ENCODE measurements around the gene ADGRV1. TPM values are rescaled to one million over a fixed set of nuclear protein-coding genes. Genes with fewer than 3 reads are reported as not detected.

ADGRV1 gene
- total RNA-seq, 4 donors from 2014 or later, result 2.5 to 7.5 (median 4.5) TPM

DNA sequence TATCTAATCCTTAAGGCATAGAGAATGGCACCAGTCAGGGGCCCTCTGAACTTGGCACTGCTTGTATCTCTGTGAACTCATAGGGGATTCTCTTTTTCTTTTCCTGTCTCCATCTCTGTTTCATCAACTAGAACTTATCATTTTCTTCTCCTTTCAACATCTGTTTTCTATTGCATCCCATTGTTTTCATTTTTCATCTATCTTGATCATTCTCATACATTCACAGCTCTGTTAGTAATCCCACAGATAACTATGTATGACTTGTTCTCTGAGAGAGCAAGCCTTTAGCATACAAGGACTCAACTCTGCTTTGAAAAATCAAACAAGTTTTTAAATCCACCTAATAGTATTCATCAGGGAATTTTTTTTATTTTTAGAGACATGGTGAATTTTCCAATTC lies 560.2 kb downstream of the ADGRV1 start:
- peaks cover 40% of the 10 kb centered on the region for H3K4me1 ChIP-seq
- TF ChIP-seq POLR2AphosphoS5 (IDR thresholded peaks at IDR 0.05), result no peak
- no peak for TF ChIP-seq POLR2A (IDR thresholded peaks at IDR 0.05)
- no peak for TF ChIP-seq EP300 (IDR thresholded peaks at IDR 0.05)
- TF ChIP-seq, protein P1, sequence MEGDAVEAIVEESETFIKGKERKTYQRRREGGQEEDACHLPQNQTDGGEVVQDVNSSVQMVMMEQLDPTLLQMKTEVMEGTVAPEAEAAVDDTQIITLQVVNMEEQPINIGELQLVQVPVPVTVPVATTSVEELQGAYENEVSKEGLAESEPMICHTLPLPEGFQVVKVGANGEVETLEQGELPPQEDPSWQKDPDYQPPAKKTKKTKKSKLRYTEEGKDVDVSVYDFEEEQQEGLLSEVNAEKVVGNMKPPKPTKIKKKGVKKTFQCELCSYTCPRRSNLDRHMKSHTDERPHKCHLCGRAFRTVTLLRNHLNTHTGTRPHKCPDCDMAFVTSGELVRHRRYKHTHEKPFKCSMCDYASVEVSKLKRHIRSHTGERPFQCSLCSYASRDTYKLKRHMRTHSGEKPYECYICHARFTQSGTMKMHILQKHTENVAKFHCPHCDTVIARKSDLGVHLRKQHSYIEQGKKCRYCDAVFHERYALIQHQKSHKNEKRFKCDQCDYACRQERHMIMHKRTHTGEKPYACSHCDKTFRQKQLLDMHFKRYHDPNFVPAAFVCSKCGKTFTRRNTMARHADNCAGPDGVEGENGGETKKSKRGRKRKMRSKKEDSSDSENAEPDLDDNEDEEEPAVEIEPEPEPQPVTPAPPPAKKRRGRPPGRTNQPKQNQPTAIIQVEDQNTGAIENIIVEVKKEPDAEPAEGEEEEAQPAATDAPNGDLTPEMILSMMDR (IDR thresholded peaks at IDR 0.05), result no peak

DNA sequence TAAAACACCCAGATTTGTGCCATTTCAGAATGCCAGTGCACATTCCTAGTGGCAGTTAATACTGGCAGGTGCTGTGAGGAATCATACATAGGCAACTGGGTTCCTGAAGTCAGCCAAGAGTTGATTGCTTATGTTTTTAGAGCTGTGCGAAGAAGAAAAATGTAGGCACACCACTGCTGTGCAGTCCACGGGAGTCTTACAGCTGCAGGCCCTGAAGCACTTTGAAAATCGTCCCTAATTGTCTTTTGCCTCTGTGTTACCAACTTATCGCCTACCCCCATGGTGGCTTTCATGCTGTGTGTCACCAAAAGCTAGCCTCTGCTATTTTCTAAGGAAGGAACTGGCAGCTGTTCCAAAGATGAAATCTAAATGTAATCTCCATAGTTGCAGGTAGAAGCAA lies 560.6 kb downstream of the ADGRV1 start:
- Histone ChIP-seq H3K36me3 (no peaks in the 10 kb centered on the region), H3K4me1 (peaks cover 40% of the 10 kb centered on the region), H3K27ac (no peak overlapping the region), H3K9me3 (no peaks in the 10 kb centered on the region), H3K27me3 (no peaks in the 10 kb centered on the region), H3K4me3 (no peak overlapping the region)
- TF ChIP-seq, protein P1 (IDR thresholded peaks at IDR 0.05), result no peak
- TF ChIP-seq POLR2A (IDR thresholded peaks at IDR 0.05), result no peak
- no peak for TF ChIP-seq POLR2AphosphoS5 (IDR thresholded peaks at IDR 0.05)
- TF ChIP-seq EP300 (IDR thresholded peaks at IDR 0.05), result no peak
- no peak for DNase-seq (ENCODE audit: low spot score in 2 of 2)
- 43% methylated on average over 4 of the region's 4 CpGs for WGBS

More for the DNA sequence above, 560.2 kb downstream of the ADGRV1 start:
- H3K9me3 ChIP-seq, result no peaks in the 10 kb centered on the region
- no peak overlapping the region for H3K4me3 ChIP-seq
- no peak for DNase-seq (ENCODE audit: low spot score in 2 of 2)
- no peaks in the 10 kb centered on the region for H3K27me3 ChIP-seq
- H3K27ac ChIP-seq, result no peak overlapping the region
- H3K36me3 ChIP-seq, result no peaks in the 10 kb centered on the region

DNA sequence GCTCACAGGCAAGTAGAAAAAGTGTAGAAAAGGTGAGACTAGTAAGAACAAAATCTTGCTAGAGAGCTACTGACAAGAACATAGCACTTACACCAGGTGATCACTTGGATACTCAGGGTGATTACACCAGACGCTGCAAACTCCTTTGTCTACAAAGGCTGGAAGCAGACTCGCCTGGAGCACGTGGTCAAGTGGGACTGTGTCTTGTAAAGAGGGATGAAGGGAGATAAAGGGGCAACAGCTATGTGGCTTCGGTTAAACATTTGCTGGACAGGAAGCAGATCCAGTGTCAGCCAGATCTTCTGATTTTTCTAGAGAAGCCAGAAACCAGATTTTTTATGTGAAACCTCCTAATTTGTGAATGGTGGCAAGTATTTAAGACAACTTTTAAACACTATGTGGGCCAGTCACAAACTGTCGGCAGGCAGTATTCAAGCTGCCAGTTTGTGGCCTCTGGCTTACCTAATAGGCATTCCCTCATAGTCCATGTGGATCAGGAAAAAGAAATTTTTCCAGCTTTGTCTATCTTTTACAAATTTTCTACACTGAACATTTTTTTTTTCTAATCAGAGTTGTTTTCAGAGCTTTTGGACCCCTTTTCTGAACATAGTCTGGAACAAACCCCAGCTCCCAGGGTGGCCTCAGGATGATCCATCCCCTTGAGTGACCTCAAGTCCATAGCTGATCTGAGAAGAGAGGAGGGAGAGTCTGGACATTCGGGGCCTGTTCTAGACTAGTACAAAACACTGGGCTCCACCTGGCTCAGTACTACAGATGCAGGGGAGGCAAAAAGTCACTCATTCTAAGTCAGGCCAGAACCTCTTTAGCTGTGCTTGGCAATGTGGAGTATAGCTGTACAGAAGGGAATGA lies 561.6 kb downstream of the ADGRV1 start:
- WGBS, result 63% methylated on average over 6 of the region's 6 CpGs
- no peaks in the 10 kb centered on the region for H3K36me3 ChIP-seq
- H3K4me3 ChIP-seq, result no peak overlapping the region
- TF ChIP-seq, protein P1 (IDR thresholded peaks at IDR 0.05), result no peak
- TF ChIP-seq EP300 (IDR thresholded peaks at IDR 0.05) (no peak), POLR2AphosphoS5 (IDR thresholded peaks at IDR 0.05) (no peak), POLR2A (IDR thresholded peaks at IDR 0.05) (no peak)
- peaks cover 46% of the 10 kb centered on the region for H3K4me1 ChIP-seq
- DNase-seq (ENCODE audit: low spot score in 2 of 2), result no peak
- H3K27ac ChIP-seq, result peak overlapping the region; percentile 75
- H3K27me3 ChIP-seq, result no peaks in the 10 kb centered on the region
- H3K9me3 ChIP-seq, result no peaks in the 10 kb centered on the region

DNA sequence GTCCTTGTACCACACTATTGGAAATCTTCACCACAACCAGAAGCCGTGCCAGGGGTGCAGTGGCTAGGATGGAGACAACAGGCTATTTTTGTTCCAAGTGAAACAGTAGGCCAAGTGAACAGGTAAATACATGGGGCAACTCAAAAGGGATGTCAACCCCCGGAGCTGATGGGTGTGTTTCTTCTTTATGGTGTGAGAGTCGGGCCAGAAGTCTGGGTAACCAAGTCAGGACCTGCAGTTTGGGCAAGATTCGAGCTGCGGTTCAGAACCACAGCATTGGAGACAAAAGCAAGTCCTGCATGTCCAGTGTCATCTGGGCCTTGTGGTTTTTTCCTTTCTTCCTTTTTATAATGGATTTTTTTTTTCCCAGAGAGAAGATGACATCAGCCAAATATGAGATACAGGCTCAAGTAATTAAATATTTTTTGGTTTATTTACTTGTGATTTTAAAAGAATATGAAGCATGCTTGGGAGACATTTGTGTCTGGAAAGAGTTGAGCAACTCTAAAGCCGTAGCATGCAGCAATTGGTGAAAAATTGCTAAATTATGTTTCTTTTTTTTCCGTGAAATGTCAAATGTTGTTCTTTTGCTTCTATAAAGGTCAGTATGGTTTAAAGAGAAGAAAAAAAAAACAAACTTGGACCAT lies 562.9 kb downstream of the ADGRV1 start:
- Histone ChIP-seq H3K27ac (peak overlapping the region; percentile 75), H3K36me3 (no peaks in the 10 kb centered on the region), H3K9me3 (no peaks in the 10 kb centered on the region), H3K4me1 (peaks cover 53% of the 10 kb centered on the region), H3K4me3 (no peak overlapping the region), H3K27me3 (no peaks in the 10 kb centered on the region)
- 40% methylated on average over 7 of the region's 7 CpGs for WGBS
- no peak for DNase-seq (ENCODE audit: low spot score in 2 of 2)
- TF ChIP-seq POLR2AphosphoS5 (IDR thresholded peaks at IDR 0.05) (peak in 2 of 3 donors; percentile 26 to 43), POLR2A (IDR thresholded peaks at IDR 0.05) (peak in 1 of 2 donors; percentile 26)
- TF ChIP-seq, protein P1 (IDR thresholded peaks at IDR 0.05), result no peak

DNA sequence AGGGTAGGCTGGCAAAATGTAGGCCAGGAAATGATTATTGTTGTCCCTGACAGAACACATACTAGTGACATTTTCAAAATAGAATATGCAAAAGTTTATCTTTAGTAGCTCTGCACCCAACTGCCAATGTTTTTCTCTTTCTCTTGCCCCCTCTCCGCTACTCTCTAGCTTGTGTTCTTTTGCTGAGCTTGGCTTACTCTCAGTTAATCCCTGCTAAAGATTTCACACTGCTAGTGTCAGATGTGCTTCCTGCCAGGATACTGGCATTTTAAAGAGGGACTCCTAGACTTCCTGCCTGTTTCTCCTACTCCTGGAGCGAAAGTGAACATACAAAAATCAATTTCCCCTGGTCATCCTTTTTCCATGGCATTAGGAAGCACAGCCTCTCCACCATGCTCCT lies 564.1 kb downstream of the ADGRV1 start:
- peaks cover 62% of the 10 kb centered on the region for H3K4me1 ChIP-seq
- H3K27ac ChIP-seq, result peak overlapping the region; percentile 75

More for the DNA sequence above, 564.1 kb downstream of the ADGRV1 start:
- Histone ChIP-seq H3K36me3 (no peaks in the 10 kb centered on the region), H3K9me3 (no peaks in the 10 kb centered on the region), H3K4me3 (no peak overlapping the region), H3K27me3 (no peaks in the 10 kb centered on the region)
- WGBS, result 80% methylated on average over 2 of the region's 2 CpGs
- TF ChIP-seq EP300 (IDR thresholded peaks at IDR 0.05) (no peak), POLR2A (IDR thresholded peaks at IDR 0.05) (no peak)
- DNase-seq (ENCODE audit: low spot score in 2 of 2), result no peak
